K562 (cell line): ENCODE data around the gene RAB6A.

ENCODE experiments used
- CBX2 ChIP-seq: fragments of 200-600 bp; sonication (generic); IDR thresholded peaks from one replicate; pipeline ENCODE4 v1.6.1; 2012; ENCODE audit warnings: mild to moderate bottlenecking, low read length, inconsistent platforms; ENCODE audit not compliant: insufficient read depth, poor library complexity, severe bottlenecking
- CTCF ChIP-seq, 3 experiments: IDR thresholded peaks in 2 of 3; conservative IDR thresholded peaks in 1 of 3; 2 replicates each; pipeline ENCODE4 v1.5.1; 2011 to 2012; ENCODE audit warnings: low read length in 3 of 3, mild to moderate bottlenecking in 3 of 3, control low read depth in 2 of 3, improper control_type of control experiment in 1 of 3, inconsistent platforms in 1 of 3, low read depth in 1 of 3, mixed read lengths in 1 of 3, moderate library complexity in 1 of 3; ENCODE audit not compliant: insufficient read depth in 2 of 3
- EZH2 ChIP-seq: IDR thresholded peaks from 2 replicates; pipeline ENCODE4 v1.6.1; 2012; ENCODE audit warnings: low read depth, mild to moderate bottlenecking, inconsistent platforms, low read length, borderline replicate concordance
- LCOR ChIP-seq: sonication (generic); formaldehyde crosslinking; IDR thresholded peaks from 2 replicates; pipeline ENCODE4 v1.8.0; 2022; ENCODE audit warnings: mild to moderate bottlenecking, missing genetic modification reagents
- SP2 ChIP-seq: IDR thresholded peaks from 2 replicates; pipeline ENCODE4 v1.6.1; 2011; ENCODE audit warnings: mild to moderate bottlenecking, low read depth, low read length, moderate library complexity; ENCODE audit not compliant: poor library complexity, severe bottlenecking; ENCODE audit errors: extremely low read depth
- YY1 ChIP-seq, 3 experiments: IDR thresholded peaks; 2 replicates each; pipeline ENCODE4 v1.6.1; 2011; ENCODE audit warnings: low read length in 2 of 3, mild to moderate bottlenecking in 2 of 3, moderate library complexity in 2 of 3, borderline replicate concordance in 1 of 3, control low read depth in 1 of 3, low read depth in 1 of 3; ENCODE audit not compliant: insufficient read depth in 3 of 3, insufficient replicate concordance in 2 of 3, control insufficient read depth in 1 of 3, insufficient read length in 1 of 3; ENCODE audit errors: extremely low read depth in 1 of 3
- ZNF639 ChIP-seq, 2 experiments: fragments of 200-800 bp in 1 of 2; sonication (Bioruptor generic) in 1 of 2; sonication (generic) in 1 of 2; formaldehyde crosslinking in 1 of 2; IDR thresholded peaks in 1 of 2; conservative IDR thresholded peaks in 1 of 2; 2 replicates each; pipeline versions ENCODE4 v1.5.0 to v1.6.1; 2016 to 2020; ENCODE audit warnings: missing compliant biosample characterization in 1 of 2, missing genetic modification characterization in 1 of 2, missing genetic modification reagents in 1 of 2

DNA sequence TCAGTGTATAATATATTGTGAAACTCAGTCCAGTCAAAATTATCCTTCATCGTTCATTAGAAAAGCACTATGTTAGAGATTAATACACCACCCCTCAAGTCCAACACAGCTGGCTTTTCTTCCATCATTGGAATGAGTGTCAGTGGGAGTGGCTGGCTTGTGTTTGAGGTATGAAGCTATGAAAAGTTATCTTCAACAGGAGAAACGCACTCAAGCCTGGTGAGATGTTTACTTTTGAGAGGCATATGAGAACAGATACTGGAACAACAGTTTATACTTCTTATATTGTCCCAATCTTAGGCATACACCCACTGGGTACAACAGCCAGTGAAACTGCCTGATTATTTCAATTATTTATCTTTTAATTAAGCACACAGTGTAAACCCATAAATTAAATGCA lies 80.2 kb downstream of the RAB6A start:
- TF ChIP-seq YY1 (IDR thresholded peaks at IDR 0.05; ENCODE audit: borderline replicate concordance in 1 of 3, control insufficient read depth in 1 of 3, extremely low read depth in 1 of 3, insufficient read depth in 3 of 3, insufficient read length in 1 of 3, insufficient replicate concordance in 2 of 3, low read depth in 1 of 3, low read length in 2 of 3) (no peak), SP2 (no peak), LCOR (no peak), CBX2 (no peak), ZNF639 (CRISPR knock-in tag; conservative IDR thresholded peaks at IDR 0.05 in 1 of 2, IDR thresholded peaks at IDR 0.05 in 1 of 2) (no peak), EZH2 (no peak), CTCF (IDR thresholded peaks at IDR 0.05 in 2 of 3, conservative IDR thresholded peaks at IDR 0.05 in 1 of 3; ENCODE audit: insufficient read depth in 2 of 3, low read depth in 1 of 3, low read length in 3 of 3) (no peak)
